ENCODE data around the gene SERPINA4. TPM values are rescaled to one million over a fixed set of nuclear protein-coding genes. Genes with fewer than 3 reads are reported as not detected.
"Not testable (repeated sequence)": the region's sequence is repeated elsewhere in the genome, so short reads cannot be mapped to it uniquely, and the experiment has no call there.

The SERPINA4 gene
- total RNA-seq, 4 donors from 2014 or later: not detected

DNA sequence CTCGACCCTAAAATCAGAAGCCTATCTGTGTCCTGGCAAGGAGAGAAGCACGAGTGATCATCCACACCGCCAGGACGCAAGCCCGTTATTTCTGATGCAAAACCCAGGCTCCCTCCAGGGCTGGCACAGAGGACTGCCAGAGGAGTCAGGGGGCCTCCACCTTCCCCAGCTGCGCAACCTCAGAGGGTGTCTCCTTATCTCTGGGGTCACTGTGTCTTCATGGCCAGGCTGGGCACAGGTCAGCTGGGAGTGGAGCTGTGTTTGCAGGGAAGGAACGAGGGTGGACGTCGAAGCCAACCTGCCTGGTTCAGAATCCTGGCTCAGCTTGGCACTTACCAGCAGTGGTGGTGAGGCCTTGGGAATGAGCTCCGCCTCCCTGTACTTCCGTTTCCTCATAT is 38.9 kb downstream of the SERPINA4 start:
- no peak for TF ChIP-seq EP300 (IDR thresholded peaks at IDR 0.05)
- DNase-seq (ENCODE audit: extremely low spot score): no peak
- no peaks in the 10 kb centered on the region for H3K36me3 ChIP-seq
- H3K4me3 ChIP-seq: no peak overlapping the region
- H3K4me1 ChIP-seq: peaks cover 40 to 54% (median 48%) of the 10 kb centered on the region in 4 donors
- H3K9me3 ChIP-seq: no peaks in the 10 kb centered on the region
- peak overlapping the region; percentile 74 to 79 (median 76) for H3K27ac ChIP-seq (replicated peaks in 1 of 4)
- intact Hi-C loops (cut with DNase I): no loop called here
- no peaks in the 10 kb centered on the region for H3K27me3 ChIP-seq
- 90% methylated on average over 11 of the region's 11 CpGs for WGBS

DNA sequence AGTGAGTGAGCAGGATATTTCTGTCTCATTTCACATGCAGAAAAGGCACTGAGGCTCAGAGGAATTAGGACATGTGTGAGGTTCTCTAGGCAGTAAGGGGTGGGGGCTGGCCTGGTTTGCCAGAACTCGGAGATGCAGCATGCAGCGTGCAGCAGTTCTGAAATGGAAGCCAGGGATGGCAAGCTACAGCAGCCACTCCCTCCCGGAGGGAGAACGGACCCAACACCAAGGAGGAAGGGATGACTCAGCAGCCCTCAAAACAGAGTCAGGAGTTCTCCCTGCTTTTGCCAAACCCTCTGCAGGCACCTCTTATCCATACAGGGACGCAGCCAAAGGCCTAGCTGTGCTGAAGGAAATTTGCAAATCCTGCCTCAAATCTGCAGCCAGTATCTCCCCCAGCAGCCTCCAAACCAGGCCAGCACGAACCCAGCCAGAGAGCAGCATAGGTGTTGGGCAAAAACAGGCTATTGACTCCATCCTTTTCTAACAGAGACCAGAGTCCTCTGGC is 40.7 kb downstream of the SERPINA4 start:
- Histone ChIP-seq H3K4me3 (no peak overlapping the region), H3K36me3 (no peaks in the 10 kb centered on the region), H3K27ac (replicated peaks in 1 of 4) (peak overlapping the region; percentile 62 to 79 (median 74)), H3K27me3 (no peaks in the 10 kb centered on the region), H3K4me1 (peaks cover 40 to 54% (median 46%) of the 10 kb centered on the region in 4 donors), H3K9me3 (no peaks in the 10 kb centered on the region)
- TF ChIP-seq POLR2A (IDR thresholded peaks at IDR 0.05; ENCODE audit: low read depth) (no peak), POLR2AphosphoS5 (IDR thresholded peaks at IDR 0.05) (peak; percentile 54 to 81)
- TF ChIP-seq, protein P1, sequence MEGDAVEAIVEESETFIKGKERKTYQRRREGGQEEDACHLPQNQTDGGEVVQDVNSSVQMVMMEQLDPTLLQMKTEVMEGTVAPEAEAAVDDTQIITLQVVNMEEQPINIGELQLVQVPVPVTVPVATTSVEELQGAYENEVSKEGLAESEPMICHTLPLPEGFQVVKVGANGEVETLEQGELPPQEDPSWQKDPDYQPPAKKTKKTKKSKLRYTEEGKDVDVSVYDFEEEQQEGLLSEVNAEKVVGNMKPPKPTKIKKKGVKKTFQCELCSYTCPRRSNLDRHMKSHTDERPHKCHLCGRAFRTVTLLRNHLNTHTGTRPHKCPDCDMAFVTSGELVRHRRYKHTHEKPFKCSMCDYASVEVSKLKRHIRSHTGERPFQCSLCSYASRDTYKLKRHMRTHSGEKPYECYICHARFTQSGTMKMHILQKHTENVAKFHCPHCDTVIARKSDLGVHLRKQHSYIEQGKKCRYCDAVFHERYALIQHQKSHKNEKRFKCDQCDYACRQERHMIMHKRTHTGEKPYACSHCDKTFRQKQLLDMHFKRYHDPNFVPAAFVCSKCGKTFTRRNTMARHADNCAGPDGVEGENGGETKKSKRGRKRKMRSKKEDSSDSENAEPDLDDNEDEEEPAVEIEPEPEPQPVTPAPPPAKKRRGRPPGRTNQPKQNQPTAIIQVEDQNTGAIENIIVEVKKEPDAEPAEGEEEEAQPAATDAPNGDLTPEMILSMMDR (IDR thresholded peaks at IDR 0.05): no peak
- intact Hi-C loops (cut with DNase I): no loop called here
- DNase-seq (ENCODE audit: extremely low spot score): no peak
- WGBS: 16% methylated on average over 6 of the region's 6 CpGs

DNA sequence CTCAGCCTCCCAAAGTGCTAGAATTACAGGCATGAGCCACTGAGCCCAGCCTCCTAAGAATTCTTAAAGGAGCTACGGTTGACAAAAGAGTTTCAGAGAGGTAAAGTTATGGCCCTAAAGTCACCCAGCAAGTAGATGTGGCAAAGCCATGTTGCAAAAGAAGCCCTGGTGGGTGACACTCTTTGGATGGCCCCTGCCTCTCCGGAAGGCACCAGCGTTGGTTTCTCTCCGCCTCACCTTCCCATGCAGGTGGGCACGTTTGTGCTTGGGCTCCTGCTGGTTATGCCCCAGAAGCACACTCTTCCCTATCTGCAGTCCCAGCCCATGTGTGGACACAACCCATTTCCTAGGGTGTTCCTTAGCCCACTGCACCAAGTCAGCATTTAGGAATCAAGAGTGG is 41.5 kb downstream of the SERPINA4 start:
- intact Hi-C loops (cut with DNase I): no loop called here

DNA sequence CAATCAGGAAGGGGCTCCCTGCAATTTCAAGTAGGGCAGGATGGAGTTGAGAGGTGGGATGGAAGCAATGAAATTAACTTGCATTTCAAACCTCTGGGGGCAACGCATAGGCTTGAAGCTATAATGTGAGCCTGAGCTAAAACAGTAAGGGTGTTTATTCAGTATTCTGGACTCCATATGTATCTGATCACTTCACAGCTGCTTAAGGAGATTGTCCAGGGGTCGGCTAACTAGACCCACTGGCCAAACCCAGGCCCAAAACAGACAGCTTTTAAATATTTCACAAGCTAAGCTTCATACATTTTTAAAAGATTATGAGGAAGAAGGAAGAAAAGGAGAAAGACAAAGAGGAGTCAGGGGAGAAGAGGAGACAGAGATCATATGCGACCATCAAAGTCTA is 44.1 kb downstream of the SERPINA4 start:
- no peak overlapping the region for H3K4me3 ChIP-seq
- no peaks in the 10 kb centered on the region for H3K9me3 ChIP-seq
- no peak for DNase-seq (ENCODE audit: extremely low spot score)
- TF ChIP-seq EP300 (IDR thresholded peaks at IDR 0.05): no peak
- no peaks in the 10 kb centered on the region for H3K36me3 ChIP-seq
- H3K4me1 ChIP-seq: peaks cover 20 to 32% (median 24%) of the 10 kb centered on the region in 4 donors
- intact Hi-C loops (cut with DNase I): no loop called here
- H3K27me3 ChIP-seq: no peaks in the 10 kb centered on the region
- H3K27ac ChIP-seq (replicated peaks in 1 of 4): no peak overlapping the region
- WGBS: 66% methylated on average over 3 of the region's 3 CpGs

More for the DNA sequence above, 41.5 kb downstream of the SERPINA4 start:
- DNase-seq (ENCODE audit: extremely low spot score): no peak
- H3K9me3 ChIP-seq: no peaks in the 10 kb centered on the region
- no peaks in the 10 kb centered on the region for H3K36me3 ChIP-seq
- H3K27ac ChIP-seq (replicated peaks in 1 of 4): peak overlapping the region; percentile 62 to 79 (median 74)
- no peak overlapping the region for H3K4me3 ChIP-seq
- TF ChIP-seq, protein P1 (IDR thresholded peaks at IDR 0.05): no peak
- TF ChIP-seq POLR2A (IDR thresholded peaks at IDR 0.05; ENCODE audit: low read depth) (no peak), EP300 (IDR thresholded peaks at IDR 0.05) (no peak), POLR2AphosphoS5 (IDR thresholded peaks at IDR 0.05) (no peak)
- 97% methylated on average over 5 of the region's 5 CpGs for WGBS
- no peaks in the 10 kb centered on the region for H3K27me3 ChIP-seq
- H3K4me1 ChIP-seq: peaks cover 40 to 54% (median 46%) of the 10 kb centered on the region in 4 donors

DNA sequence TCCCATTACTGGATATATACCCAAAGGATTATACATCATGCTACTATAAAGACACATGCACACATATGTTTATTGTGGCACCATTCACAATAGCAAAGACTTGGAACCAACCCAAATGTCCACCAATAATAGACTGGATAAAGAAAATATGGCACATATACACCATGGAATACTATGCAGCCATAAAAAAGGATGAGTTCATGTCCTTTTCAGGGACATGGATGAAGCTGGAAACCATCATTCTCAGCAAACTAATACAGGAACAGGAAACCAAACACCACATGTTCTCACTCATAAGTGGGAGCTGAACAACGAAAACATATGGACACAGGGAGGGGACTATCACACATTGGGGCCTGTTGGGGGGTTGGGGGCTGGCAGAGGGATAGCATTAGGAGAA is 47.7 kb downstream of the SERPINA4 start:
- intact Hi-C loops (cut with DNase I); H3K9me3 ChIP-seq; H3K27ac ChIP-seq (replicated peaks in 1 of 4); H3K36me3 ChIP-seq; H3K27me3 ChIP-seq; DNase-seq (ENCODE audit: extremely low spot score); H3K4me3 ChIP-seq: not testable (repeated sequence)
- WGBS: 76% methylated on average over 1 of the region's 1 CpG
- peaks cover 7 to 38% (median 11%) of the 10 kb centered on the region in 4 donors for H3K4me1 ChIP-seq

GRCh38 chr14:94611179-94611578 is 49.9 kb downstream of the SERPINA4 start:
- H3K4me1 ChIP-seq: peaks cover 7 to 43% (median 11%) of the 10 kb centered on the region in 4 donors
- no peaks in the 10 kb centered on the region for H3K9me3 ChIP-seq
- intact Hi-C loops (cut with DNase I): no loop called here
- no peaks in the 10 kb centered on the region for H3K36me3 ChIP-seq
- TF ChIP-seq POLR2AphosphoS5 (IDR thresholded peaks at IDR 0.05) (no peak), POLR2A (IDR thresholded peaks at IDR 0.05; ENCODE audit: low read depth) (no peak), EP300 (IDR thresholded peaks at IDR 0.05) (no peak)
- TF ChIP-seq, protein P1 (IDR thresholded peaks at IDR 0.05): no peak
- no peak overlapping the region for H3K4me3 ChIP-seq
- no peak for DNase-seq (ENCODE audit: extremely low spot score)
- H3K27ac ChIP-seq (replicated peaks in 1 of 4): peak overlapping the region in 2 of 4 donors; percentile 60 to 63
- WGBS: 94% methylated on average over 5 of the region's 5 CpGs
- H3K27me3 ChIP-seq: no peaks in the 10 kb centered on the region

Measured in esophagus muscularis mucosa (tissue), 4 donors.